Measurements from ENCODE around the gene INSYN2A.

DNA sequence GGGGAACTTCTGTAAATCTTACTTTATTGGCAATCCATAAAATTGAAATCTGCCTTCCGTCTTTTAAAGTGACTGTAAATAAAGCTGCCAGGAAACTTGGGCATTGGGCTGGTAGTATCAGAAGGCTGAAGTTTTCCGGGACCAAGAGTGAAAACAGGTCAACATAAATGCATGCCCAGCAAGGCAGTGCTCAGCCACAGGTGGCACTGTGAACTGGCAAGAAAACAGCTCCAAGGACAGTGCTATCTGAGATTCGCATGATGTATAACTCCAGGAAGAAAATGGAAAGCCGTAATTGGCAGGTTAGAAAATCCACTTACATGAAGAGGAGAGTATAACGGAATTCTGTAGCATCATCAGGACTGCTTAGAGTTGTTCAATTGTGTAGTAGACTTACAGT, 1.9 kb upstream of the INSYN2A start:
- no peak for TF ChIP-seq CTCF (IDR thresholded peaks at IDR 0.05)
- TF ChIP-seq POLR2AphosphoS5 (IDR thresholded peaks at IDR 0.05): no peak
- TF ChIP-seq POLR2A (IDR thresholded peaks at IDR 0.05; ENCODE audit: low read depth): no peak
